GM19397 (cell line): ENCODE results near the gene GSTA5.
"Not testable (repeated sequence)": the region's sequence is repeated elsewhere in the genome, so short reads cannot be mapped to it uniquely, and the experiment has no call there.

ENCODE experiments used
- ATAC-seq: cut with Tn5 transposase; IDR thresholded peaks from one replicate; pipeline ENCODE4 v1.9.1; 2021; ENCODE audit warnings: mild to moderate bottlenecking, moderate library complexity; ENCODE audit not compliant: unreplicated experiment

Gene GSTA5

DNA sequence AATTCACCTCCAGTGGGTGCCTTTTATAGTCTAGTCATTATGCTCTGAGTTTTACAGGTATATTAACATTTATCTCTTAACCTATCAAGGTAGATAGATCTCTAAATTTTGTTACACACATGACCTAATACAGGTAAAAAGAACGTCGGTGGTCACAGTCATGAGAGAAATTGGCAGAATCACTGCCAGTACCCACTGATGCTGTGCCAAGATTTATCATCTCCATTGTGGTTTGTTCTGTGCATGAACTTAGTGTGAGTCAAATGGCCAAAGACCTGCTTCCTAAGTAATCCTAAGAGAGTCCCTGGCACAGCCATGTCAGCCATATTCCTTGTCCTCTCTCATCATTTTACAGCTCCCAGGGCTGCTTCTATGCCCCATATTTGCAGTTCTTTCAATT lies 46.2 kb downstream of the GSTA5 start:
- ATAC-seq, result not testable (repeated sequence)

DNA sequence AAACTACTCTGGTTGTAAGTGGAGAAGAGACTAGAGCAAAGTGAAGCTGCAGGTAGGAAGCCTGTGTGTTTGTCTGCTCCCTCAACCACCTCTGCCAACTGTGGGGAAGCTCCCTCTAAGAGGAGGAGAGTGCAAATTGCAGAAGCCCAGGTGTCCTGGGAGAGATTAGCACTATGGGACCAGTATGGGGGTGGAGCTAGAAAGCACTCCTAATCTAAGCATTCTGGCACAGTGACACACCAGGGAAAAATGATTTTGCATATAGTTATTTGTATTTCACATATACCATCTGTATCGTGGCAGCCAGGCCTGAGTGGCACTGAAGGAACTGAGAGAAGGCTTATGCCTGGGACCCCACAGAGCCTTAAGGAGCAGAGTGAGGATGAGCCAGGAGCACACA lies 49.8 kb downstream of the GSTA5 start:
- ATAC-seq, result no peak

DNA sequence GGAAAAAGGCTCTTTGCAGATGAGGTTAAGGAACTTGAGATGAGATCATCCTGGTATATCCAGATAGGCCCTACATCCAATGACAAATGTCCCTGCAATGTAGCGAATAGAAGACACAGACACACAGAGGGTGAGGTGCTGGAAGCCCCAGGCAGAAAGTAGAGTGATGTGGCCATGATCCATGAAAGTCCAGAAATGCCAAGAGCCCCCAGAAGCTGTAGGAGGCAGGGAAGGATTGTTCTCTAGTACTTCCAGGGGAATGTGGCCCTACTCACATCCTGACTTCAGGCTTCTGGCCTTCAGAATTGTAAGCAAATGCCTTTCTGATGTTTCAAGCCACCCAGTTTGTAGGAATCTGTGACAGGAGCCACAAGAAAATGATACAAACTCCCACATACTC lies 51.0 kb downstream of the GSTA5 start:
- not testable (repeated sequence) for ATAC-seq

DNA sequence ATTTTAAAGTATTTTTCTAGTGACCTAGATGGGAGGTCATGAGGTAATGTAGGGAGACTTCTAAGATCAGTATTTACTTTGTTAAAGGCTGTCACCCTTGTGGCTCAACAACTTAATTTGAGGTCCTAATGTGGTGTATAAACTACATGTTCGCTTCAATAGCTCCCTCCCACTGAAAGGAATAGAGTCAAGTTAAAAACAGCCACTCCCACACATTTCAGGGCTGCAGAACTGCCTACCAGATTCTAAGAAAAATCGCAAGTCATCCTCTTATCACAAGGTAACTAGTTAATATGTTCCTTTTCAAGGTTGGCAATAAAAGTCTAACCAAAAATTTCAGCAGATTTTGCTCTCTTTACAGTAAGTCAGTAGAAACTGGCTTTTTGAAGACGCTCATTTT lies 52.1 kb downstream of the GSTA5 start:
- no peak for ATAC-seq

DNA sequence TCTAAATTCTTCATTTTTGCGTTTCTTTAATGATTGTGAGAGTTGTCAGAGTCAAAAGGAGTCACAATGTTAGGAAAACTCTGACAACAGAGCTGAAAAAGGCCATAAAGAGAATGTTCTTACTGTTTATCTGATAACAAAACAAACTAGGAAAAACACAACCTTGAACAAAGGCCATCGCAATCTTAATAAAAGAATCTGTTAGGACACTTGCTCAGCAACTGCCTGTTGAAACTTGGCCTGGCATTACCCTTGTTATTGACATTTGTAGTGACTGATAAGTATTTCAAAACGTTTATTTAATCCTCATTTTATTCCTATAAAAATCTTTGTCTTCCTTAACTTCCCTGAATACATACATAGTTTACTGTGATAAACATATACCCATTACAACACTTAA lies 52.7 kb downstream of the GSTA5 start:
- no peak for ATAC-seq

DNA sequence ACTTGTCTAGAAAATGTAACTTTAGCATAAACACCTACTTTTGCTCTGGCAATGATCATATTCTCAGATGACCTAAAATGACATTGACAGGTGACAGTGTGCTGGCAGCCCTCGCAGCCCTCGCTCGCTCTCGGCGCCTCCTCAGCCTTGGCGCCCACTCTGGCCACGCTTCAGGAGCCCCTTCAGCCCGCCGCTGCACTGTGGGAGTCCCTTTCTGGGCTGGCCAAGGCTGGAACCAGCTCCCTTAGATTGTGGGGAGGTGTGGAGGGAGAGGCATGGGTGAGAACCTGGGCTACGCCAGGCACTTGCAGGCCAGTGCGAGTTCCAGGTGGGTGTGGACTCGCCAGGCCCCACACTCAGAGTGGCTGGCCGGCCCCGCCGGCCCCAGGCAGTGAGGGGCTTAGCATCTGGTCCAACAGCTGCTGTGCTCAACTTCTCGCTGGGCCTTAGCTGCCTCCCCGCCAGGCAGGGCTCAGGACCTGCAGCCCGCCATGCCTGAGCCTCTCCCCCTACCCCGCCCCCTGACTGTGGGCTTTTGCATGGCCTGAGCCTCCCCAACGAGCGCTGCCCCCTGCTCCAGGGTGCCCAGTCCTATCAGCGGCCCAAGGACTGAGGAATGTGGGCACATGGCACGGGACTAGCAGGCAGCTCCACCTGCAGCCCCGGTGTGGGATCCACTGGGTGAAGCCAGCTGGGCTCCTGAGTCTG lies 54.2 kb downstream of the GSTA5 start:
- no peak for ATAC-seq

DNA sequence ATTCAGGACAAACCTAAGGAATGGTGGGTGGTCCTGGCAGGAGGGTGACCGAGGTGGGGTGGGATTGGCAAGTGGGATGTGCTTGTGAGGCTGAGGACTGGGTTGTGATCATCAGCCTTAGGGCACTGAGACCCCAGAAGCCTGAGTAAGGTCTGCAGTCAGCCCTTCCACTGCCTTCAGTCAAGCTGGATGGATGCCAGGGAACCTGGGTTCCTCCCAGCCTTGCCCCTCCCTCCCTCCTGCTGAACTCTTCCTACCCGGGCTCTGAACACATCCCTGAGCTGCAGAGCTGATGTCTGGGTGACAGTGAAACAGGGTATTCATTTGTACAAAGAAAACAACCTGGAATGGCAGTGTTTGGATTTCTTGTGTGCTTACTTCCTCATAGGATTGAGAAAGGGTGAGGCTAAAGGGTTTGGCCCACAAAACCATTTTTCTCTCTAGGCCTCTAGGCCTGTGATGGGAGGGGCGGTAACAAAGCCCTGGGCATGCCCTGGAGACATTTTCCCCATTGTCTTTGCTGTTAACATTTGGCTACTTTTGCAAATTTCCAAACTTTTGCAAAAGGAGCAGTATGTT lies 57.8 kb downstream of the GSTA5 start:
- ATAC-seq, result not testable (repeated sequence)

DNA sequence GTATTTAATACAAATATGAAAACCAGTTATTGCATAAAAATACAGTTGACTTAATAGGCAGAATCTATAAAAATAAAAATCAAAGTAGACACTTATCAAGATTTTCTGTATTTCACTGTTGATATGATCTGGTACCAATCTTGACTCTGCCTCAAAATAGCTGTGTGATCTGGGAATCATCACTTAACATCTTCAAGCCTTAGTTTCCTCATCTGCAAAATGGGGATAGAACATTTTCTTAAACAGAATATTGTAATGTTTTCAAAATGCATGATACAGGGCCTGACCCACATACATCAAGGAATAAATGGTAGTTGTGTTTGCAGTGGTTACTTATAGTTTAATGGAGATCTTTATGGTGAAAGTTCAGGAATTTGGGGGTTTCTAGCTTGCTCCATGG lies 58.4 kb downstream of the GSTA5 start:
- ATAC-seq, result not testable (repeated sequence)
